Stimulated activated CD4-positive, alpha-beta T cell treated with anti-CD3 and anti-CD28 coated beads, Interleukin-2, amount 100 ng/mL, for 24 hours (primary cell): ENCODE results near the gene ENGASE.

Source experiments
- DNase-seq, 2 donors: peaks; one replicate each; pipeline ENCODE4 v3.0.0-alpha.2; 2020

Gene ENGASE

GRCh38 chr17:79095345-79096055 is 20.9 kb downstream of the ENGASE start:
- no peak for DNase-seq

- DNase-seq: no peak
Observed at GRCh38 chr17:79096477-79096876, 21.9 kb downstream of the ENGASE start.

GRCh38 chr17:79097226-79098055 is 22.8 kb downstream of the ENGASE start:
- no peak for DNase-seq

- no peak for DNase-seq
Observed at GRCh38 chr17:79098282-79098867, 23.8 kb downstream of the ENGASE start.

- DNase-seq: no peak
Observed at GRCh38 chr17:79100405-79100804, 25.8 kb downstream of the ENGASE start.

GRCh38 chr17:79101111-79101673 is 26.6 kb downstream of the ENGASE start:
- no peak for DNase-seq

DNA sequence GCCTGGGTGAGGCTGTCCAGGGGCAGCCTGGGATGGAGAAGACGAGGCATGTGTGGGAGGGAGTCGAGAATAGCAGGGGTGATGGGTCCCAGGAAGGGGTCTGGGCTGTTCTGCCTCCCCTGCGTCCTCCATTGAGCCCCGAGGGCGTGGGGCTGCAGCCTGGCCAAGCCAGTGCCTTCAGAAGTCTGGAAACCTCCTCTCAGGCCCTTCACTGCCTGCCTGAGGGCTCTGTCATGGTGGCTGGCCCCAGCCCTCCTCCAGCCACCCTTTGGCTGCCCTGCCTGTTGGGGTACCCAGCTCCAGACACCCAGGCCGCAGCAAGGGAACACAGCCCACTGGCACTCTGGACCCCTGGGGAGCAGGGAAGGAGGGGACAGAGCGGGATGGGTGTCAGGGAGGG is 27.6 kb downstream of the ENGASE start:
- DNase-seq: no peak

GRCh38 chr17:79104898-79105600 is 30.4 kb downstream of the ENGASE start:
- DNase-seq: no peak

DNA sequence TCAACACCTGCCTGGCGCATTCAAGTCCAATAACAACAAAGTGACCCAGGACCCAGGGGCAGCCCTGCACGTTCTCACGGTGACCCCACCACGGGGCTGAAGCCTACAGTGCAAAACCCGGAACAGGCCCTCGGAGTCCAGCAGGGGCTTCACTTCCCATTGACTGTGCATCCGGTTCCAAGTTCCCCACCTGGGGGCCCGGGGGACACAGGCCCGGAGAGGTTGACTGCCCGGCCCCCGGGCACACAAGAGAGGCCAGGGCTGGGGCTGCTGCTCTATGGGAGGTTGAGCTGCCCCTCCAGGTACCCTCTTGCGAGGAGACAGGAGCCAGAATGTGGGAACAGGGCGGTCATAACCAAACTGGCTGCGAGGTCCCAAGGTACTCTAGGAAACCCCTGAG is 31.3 kb downstream of the ENGASE start:
- DNase-seq: no peak

GRCh38 chr17:79106958-79107357 is 32.3 kb downstream of the ENGASE start:
- no peak for DNase-seq

GRCh38 chr17:79107499-79108231 is 33.0 kb downstream of the ENGASE start:
- no peak for DNase-seq

- no peak for DNase-seq
Observed at GRCh38 chr17:79108232-79108850, 33.7 kb downstream of the ENGASE start.

DNA sequence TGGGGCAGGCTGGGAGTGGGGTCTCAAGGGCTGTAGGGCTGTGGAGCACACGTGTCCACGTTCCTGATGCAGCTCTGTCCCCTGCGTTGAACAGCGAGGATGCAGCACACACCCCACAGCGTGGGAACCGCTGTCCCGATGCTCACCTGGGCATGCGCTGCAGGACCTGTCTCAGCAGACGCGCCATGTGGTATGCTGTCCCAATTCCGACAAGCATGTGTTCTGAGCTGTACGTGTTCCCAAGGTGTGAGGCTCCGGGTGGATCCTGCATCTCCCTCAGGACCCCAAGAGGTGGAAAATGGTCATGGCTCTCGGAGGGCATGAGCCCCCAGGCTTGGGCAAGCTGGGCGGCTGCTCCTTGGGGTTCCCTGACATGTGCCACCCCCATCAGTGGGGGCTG is 34.2 kb downstream of the ENGASE start:
- DNase-seq: no peak

GRCh38 chr17:79109584-79109983 is 35.0 kb downstream of the ENGASE start:
- DNase-seq: no peak

DNA sequence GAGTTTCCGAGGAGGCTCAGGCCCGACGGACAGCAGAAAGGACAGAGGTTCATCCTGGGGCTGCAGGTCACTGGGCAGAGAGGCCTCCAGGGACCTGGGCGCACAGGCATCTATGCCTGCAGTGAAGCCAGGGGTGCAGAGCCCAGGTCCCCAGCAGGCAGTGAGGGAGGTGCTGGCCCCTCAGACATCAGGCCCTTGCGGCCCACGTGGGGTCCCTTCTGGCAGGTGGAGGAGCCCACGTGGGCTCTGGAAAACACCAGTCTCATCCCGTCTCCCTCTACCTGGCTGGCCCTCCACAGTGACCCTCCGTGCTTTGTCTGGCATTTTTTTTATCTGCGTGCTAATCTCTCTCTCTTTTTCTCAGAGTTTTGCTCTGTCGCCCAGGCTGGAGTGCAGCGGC is 36.5 kb downstream of the ENGASE start:
- no peak for DNase-seq

- no peak for DNase-seq
Observed at GRCh38 chr17:79112471-79112870, 37.8 kb downstream of the ENGASE start.

GRCh38 chr17:79113699-79114457 is 39.3 kb downstream of the ENGASE start:
- no peak for DNase-seq

DNA sequence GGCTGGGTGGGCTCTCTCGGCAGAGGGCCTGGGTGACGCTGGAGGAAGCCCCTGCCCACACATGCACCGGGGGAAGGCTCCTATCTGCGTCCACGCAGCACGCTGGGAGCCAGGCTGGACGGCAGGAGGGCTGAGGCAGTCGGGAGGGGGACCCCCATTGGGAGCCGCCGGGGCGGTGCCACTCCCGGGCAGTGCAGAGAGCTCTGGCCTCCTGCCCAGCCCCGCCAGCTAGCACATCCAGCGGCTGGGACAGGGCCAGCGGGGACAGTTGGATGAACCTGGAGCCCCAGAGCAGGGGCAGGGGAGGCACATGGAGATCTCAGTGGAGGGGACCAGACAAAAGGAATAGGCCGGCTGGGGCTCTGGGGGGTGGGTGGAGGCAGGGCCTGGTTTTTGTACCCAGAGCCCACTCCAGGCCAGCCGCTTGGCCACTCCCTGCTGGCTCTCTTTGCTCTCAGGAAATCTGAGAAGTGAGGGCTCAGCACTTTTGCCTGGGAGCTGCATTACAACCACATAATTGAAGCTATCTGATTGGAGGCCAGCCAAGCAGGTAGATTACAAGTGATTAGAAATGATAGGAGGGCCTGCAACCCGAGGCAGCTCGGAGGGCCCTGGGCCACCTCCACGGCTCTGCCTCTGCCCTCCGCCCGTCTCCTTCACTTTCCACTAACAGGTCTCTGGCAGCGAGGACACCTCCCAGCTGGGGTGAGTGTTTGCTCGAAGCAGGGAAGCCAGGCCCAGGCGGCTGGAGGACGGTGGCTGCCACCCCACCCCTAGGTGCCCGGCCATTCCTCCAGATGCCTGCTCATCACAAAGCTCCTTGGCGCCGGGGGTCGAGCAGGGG is 40.1 kb downstream of the ENGASE start:
- DNase-seq: no peak

GRCh38 chr17:79115487-79115886 is 40.9 kb downstream of the ENGASE start:
- no peak for DNase-seq
